HepG2 (cell line): ENCODE measurements around the gene ABCB6. TPM values are rescaled to one million over a fixed set of nuclear protein-coding genes. Genes with fewer than 3 reads are reported as not detected.

Experiments used
- BHLHE40 ChIP-seq: IDR thresholded peaks from 2 replicates; pipeline ENCODE4 v1.6.1; 2011; ENCODE audit warnings: low read length, improper control_type of control experiment
- CBX1 ChIP-seq: IDR thresholded peaks from one replicate; pipeline ENCODE4 v1.6.1; 2016; ENCODE audit warnings: antibody characterized with exemption, low read depth
- CEBPB ChIP-seq: IDR thresholded peaks from 2 replicates; pipeline ENCODE4 v1.6.1; 2011; ENCODE audit warnings: low read depth, low read length, improper control_type of control experiment, borderline replicate concordance
- CEBPZ ChIP-seq: IDR thresholded peaks from 2 replicates; pipeline ENCODE4 v1.6.1; 2012; ENCODE audit warnings: low read length, improper control_type of control experiment
- ELF4 ChIP-seq: sonication (generic); formaldehyde crosslinking; IDR thresholded peaks from 2 replicates; pipeline ENCODE4 v1.5.0; 2020; ENCODE audit warnings: missing genetic modification reagents, mild to moderate bottlenecking, moderate library complexity, borderline replicate concordance
- ETS1 ChIP-seq: sonication (generic); formaldehyde crosslinking; IDR thresholded peaks from 2 replicates; pipeline ENCODE4 v1.4.0; 2020; ENCODE audit warnings: missing genetic modification reagents
- HES4 ChIP-seq: sonication (generic); formaldehyde crosslinking; IDR thresholded peaks from 2 replicates; pipeline ENCODE4 v1.9.0; 2021; ENCODE audit warnings: mild to moderate bottlenecking, missing genetic modification reagents, borderline replicate concordance
- IRF1 ChIP-seq: sonication (generic); formaldehyde crosslinking; IDR thresholded peaks from 2 replicates; pipeline ENCODE4 v1.4.0; 2020; ENCODE audit warnings: low read depth, mild to moderate bottlenecking, missing genetic modification reagents
- KMT2B ChIP-seq: IDR thresholded peaks from 2 replicates; pipeline ENCODE4 v1.6.1; 2016; ENCODE audit warnings: missing genetic modification reagents, missing compliant biosample characterization
- MZF1 ChIP-seq: sonication (generic); formaldehyde crosslinking; IDR thresholded peaks from 2 replicates; pipeline ENCODE4 v1.8.1; 2023; ENCODE audit warnings: mild to moderate bottlenecking, missing genetic modification reagents, borderline replicate concordance
- NCOA1 ChIP-seq: sonication (generic); formaldehyde crosslinking; IDR thresholded peaks from 2 replicates; pipeline ENCODE4 v1.9.0; 2021; ENCODE audit warnings: missing genetic modification reagents
- NFKBIZ ChIP-seq: IDR thresholded peaks from 2 replicates; pipeline ENCODE4 v1.6.1; 2018; ENCODE audit warnings: missing genetic modification reagents, missing compliant biosample characterization
- THAP9 ChIP-seq: sonication (generic); formaldehyde crosslinking; IDR thresholded peaks from 2 replicates; pipeline ENCODE4; 2020; ENCODE audit warnings: missing genetic modification reagents, mild to moderate bottlenecking, borderline replicate concordance
- ZBTB1 ChIP-seq: sonication (generic); formaldehyde crosslinking; IDR thresholded peaks from 2 replicates; pipeline ENCODE4 v1.4.0; 2020; ENCODE audit warnings: missing genetic modification reagents, borderline replicate concordance
- ZBTB7B ChIP-seq: sonication (generic); formaldehyde crosslinking; IDR thresholded peaks from 2 replicates; pipeline ENCODE4 v1.4.0; 2020; ENCODE audit warnings: missing genetic modification reagents
- ZNF12 ChIP-seq: sonication (generic); formaldehyde crosslinking; IDR thresholded peaks from 2 replicates; pipeline ENCODE4 v1.5.0; 2020; ENCODE audit warnings: missing genetic modification reagents
- ZNF24 ChIP-seq: fragments of 450-650 bp; IDR thresholded peaks from 2 replicates; pipeline ENCODE4 v1.6.1; 2017; ENCODE audit warnings: antibody characterized with exemption, mild to moderate bottlenecking
- ZNF451 ChIP-seq: sonication (generic); formaldehyde crosslinking; IDR thresholded peaks from 2 replicates; pipeline ENCODE4 v1.5.0; 2020; ENCODE audit warnings: mild to moderate bottlenecking, missing genetic modification reagents
- ZNF749 ChIP-seq: sonication (generic); formaldehyde crosslinking; IDR thresholded peaks from 2 replicates; pipeline ENCODE4 v1.8.0; 2022; ENCODE audit warnings: mild to moderate bottlenecking, missing genetic modification reagents, moderate library complexity, borderline replicate concordance
- ZNF883 ChIP-seq: sonication (generic); formaldehyde crosslinking; IDR thresholded peaks from 2 replicates; pipeline ENCODE4 v1.5.1; 2020; ENCODE audit warnings: mild to moderate bottlenecking, missing genetic modification reagents; ENCODE audit errors: not compliant biosample characterization
- polyA plus RNA-seq, 8 experiments: library from polyadenylated mRNA; depleted of rRNA in 3 of 8; stranded (reverse) in 7 of 8; unstranded in 1 of 8; fragments of >200 nt; fragmentation: Illumina TruSeq in 4 of 8; extraction: Trizol in 4 of 8; gene quantifications; 2 replicates each; pipeline versions ENCODE4 v1.2.1 to v1.2.3, GENCODE V29; 2011 to 2016; ENCODE audit warnings: low read depth in 4 of 8, missing spikeins in 1 of 8, mixed read lengths in 1 of 8; ENCODE audit not compliant: insufficient read depth in 1 of 8
- total RNA-seq, 5 experiments: library from RNA; depleted of rRNA; stranded (reverse); fragments of >200 nt; fragmentation: Illumina TruSeq; extraction: Trizol; gene quantifications; 2 replicates each; pipeline ENCODE4 v1.2.3, GENCODE V29; 2016; ENCODE audit warnings: low read depth in 1 of 5
- TF ChIP-seq, protein P1 (sequence below): sonication (generic); formaldehyde crosslinking; IDR thresholded peaks from 2 replicates; pipeline ENCODE4 v1.8.0; 2022; ENCODE audit warnings: mild to moderate bottlenecking, missing genetic modification reagents, moderate library complexity

The ABCB6 gene
- total and polyA plus RNA-seq, 2 of the 13 experiments (the other 11 are each of a cell fraction or from before 2014, with no cell fraction given): 91.1 to 137 TPM

DNA sequence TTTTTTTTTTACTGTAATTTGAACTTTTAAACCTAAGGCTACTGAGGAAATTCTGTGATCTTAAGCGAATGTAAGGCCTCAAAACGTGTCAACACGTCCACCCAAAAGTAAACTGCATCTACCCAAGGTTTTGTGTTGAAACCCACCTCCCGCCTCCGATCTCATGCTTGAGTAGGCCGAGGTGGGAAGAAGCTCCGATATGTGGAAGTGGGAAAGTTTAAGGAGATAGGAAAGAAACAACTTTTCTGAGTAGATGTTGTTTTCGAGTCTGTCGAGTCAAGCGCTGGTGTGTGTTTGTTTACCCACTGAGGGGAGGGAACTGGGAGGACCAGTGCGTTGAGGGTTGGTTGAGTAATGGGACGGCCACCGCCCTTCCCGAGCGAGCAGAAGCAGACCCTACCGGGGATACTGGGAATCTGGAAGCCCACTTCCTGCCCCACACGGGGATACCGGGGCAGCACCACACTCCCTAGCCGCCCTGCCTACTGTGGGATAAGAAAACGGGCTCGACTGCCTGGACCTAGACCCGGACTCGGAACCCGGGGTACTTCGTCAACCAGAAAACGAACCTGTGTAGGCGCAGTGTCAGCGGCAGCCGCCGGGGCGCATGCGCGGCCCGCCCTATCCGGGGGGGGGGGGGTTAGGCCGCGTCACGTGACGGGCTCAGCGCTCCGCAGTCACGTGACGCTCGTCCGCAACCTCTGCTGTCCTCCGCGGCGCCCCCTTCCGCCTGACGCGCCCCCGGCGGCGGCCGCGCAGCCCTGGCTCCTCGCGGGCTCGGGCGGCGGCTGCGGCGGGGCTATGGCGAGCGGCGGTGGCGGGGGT is 41.0 kb downstream of the ABCB6 start, which contains the start of gene RETREG2 (continued):
- TF ChIP-seq CEBPZ (no peak), IRF1 (CRISPR knock-in tag) (0 out of 2 replicates have a peak, but pooled peaks have one; percentile 59), MZF1 (CRISPR knock-in tag) (no peak), ZNF24 (no peak; the same call in 1 of the 2 replicates), NCOA1 (CRISPR knock-in tag) (no peak), CBX1 (no peak), ZNF749 (CRISPR knock-in tag) (peak; percentile 96), CEBPB (no peak; the same call in 1 of the 2 replicates), BHLHE40 (peak; percentile 99), ETS1 (CRISPR knock-in tag) (no peak), ELF4 (no peak), THAP9 (CRISPR knock-in tag) (peak; percentile 66), ZNF12 (CRISPR knock-in tag) (0 out of 2 replicates have a peak, but pooled peaks have one; percentile 54), ZBTB7B (CRISPR knock-in tag) (no peak), ZNF883 (CRISPR knock-in tag) (peak; percentile 25), ZBTB1 (no peak), NFKBIZ (CRISPR knock-in tag) (no peak), ZNF451 (peak; percentile 88; the same call in 1 of the 2 replicates), KMT2B (no peak), HES4 (CRISPR knock-in tag) (no peak)
- TF ChIP-seq, protein P1, sequence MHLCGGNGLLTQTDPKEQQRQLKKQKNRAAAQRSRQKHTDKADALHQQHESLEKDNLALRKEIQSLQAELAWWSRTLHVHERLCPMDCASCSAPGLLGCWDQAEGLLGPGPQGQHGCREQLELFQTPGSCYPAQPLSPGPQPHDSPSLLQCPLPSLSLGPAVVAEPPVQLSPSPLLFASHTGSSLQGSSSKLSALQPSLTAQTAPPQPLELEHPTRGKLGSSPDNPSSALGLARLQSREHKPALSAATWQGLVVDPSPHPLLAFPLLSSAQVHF (CRISPR knock-in tag): no peak; the same call in 1 of the 2 replicates
